Tibial nerve (tissue), 4 donors: Measurements from ENCODE around the gene CHMP5. TPM values are rescaled to one million over a fixed set of nuclear protein-coding genes. Genes with fewer than 3 reads are reported as not detected.

Experiments used
- DNase-seq, 2 donors: peaks; one replicate each; pipeline ENCODE4 v3.0.0-alpha.2; 2019; ENCODE audit warnings: low spot score in 2 of 2
- H3K27ac ChIP-seq, 4 donors: fragments of 200-600 bp; sonication (generic) in 3 of 4; one replicate each; pipeline ENCODE4 v1.5.1; 2017 to 2019; ENCODE audit warnings: mild to moderate bottlenecking in 1 of 4
- H3K27me3 ChIP-seq, 2 donors: fragments of 200-600 bp; sonication (generic) in 1 of 2; one replicate each; pipeline versions ENCODE4 v1.5.1 to v1.6.0; 2017 to 2019
- H3K36me3 ChIP-seq, 3 donors: fragments of 200-600 bp; sonication (generic); one replicate each; pipeline ENCODE4 v1.5.1; 2018 to 2019
- H3K4me1 ChIP-seq, 4 donors: fragments of 200-600 bp; sonication (generic) in 3 of 4; one replicate each; pipeline ENCODE4 v1.5.1; 2017 to 2019
- H3K4me3 ChIP-seq, 4 donors: fragments of 200-600 bp; sonication (generic) in 3 of 4; one replicate each; pipeline ENCODE4 v1.5.1; 2017 to 2019; ENCODE audit warnings: mild to moderate bottlenecking in 1 of 4, moderate library complexity in 1 of 4
- H3K9me3 ChIP-seq, 4 donors: fragments of 200-600 bp; sonication (generic) in 3 of 4; one replicate each; pipeline ENCODE4 v1.5.1; 2017 to 2019
- EP300 ChIP-seq, 2 donors: sonication (generic); formaldehyde crosslinking; IDR thresholded peaks; one replicate each; pipeline ENCODE4 v1.6.1; 2017; ENCODE audit warnings: antibody characterized with exemption in 2 of 2, mild to moderate bottlenecking in 1 of 2
- POLR2A ChIP-seq, 2 donors: fragments of 450-650 bp; IDR thresholded peaks; one replicate each; pipeline ENCODE4 v1.6.1; 2017; ENCODE audit warnings: antibody characterized with exemption in 2 of 2, mild to moderate bottlenecking in 2 of 2, moderate library complexity in 2 of 2
- whole genome bisulfite sequencing, 2 donors: methylation state at CpG; one replicate each; pipeline ENCODE4 v1.1.5; 2018; 5-methylcytosine and 5-hydroxymethylcytosine counted together
- total RNA-seq, 4 donors: library from RNA; depleted of rRNA; stranded (reverse); fragments of >200 nt; gene quantifications; one replicate each; pipeline ENCODE4 v1.1.0, GENCODE V29; 2016
- TF ChIP-seq, protein P1 (sequence below), 5 experiments: fragments of 200-600 bp in 3 of 5; fragments of 450-650 bp in 2 of 5; sonication (generic) in 3 of 5; IDR thresholded peaks; one replicate each; pipeline ENCODE4 v1.5.1; 2016 to 2019; ENCODE audit warnings: antibody characterized with exemption in 5 of 5, mild to moderate bottlenecking in 3 of 5, moderate library complexity in 2 of 5

CHMP5 gene
- total RNA-seq, 4 donors from 2014 or later, result 56.1 to 67.4 (median 59.3) TPM

DNA sequence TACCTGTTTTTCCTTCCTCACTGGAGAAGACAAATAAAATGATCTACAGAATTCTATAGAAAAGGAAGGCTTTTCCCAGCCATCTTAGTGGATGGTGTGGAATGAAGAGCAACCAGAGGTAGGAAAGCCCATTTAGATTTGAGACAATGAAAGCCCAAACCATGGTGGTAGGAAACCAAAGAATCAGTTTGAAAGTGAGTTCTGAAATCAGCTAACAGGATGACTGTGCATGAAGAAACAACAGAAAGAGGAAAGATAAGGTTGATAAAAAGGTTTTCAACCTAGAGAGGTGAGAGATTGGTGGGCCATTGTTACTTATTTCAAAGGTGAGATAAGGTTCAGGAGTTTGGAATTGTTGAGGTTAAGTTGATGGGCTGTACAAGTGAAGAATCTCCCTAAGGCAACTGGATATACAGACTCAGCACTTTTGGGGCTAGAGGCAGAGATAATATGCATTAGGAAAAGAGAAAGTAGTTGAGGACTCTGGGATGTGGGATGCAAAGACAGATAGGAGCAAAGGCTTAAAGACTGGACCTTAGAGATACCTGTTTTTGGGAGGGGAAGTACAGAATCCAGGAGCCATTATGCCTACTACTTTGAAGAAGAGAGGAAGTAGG, 2.4 kb downstream of the CHMP5 start:
- no peak overlapping the region for H3K4me3 ChIP-seq
- no peaks in the 10 kb centered on the region for H3K9me3 ChIP-seq
- no peak overlapping the region for H3K27ac ChIP-seq
- H3K27me3 ChIP-seq, result no peaks in the 10 kb centered on the region
- no peak for DNase-seq
- H3K4me1 ChIP-seq, result peaks cover 0 to 40% (median 19%) of the 10 kb centered on the region in 4 donors
- TF ChIP-seq, protein P1, sequence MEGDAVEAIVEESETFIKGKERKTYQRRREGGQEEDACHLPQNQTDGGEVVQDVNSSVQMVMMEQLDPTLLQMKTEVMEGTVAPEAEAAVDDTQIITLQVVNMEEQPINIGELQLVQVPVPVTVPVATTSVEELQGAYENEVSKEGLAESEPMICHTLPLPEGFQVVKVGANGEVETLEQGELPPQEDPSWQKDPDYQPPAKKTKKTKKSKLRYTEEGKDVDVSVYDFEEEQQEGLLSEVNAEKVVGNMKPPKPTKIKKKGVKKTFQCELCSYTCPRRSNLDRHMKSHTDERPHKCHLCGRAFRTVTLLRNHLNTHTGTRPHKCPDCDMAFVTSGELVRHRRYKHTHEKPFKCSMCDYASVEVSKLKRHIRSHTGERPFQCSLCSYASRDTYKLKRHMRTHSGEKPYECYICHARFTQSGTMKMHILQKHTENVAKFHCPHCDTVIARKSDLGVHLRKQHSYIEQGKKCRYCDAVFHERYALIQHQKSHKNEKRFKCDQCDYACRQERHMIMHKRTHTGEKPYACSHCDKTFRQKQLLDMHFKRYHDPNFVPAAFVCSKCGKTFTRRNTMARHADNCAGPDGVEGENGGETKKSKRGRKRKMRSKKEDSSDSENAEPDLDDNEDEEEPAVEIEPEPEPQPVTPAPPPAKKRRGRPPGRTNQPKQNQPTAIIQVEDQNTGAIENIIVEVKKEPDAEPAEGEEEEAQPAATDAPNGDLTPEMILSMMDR (IDR thresholded peaks at IDR 0.05), result no peak
- TF ChIP-seq POLR2A (IDR thresholded peaks at IDR 0.05), result no peak
- peaks cover 3 to 64% (median 20%) of the 10 kb centered on the region in 3 donors for H3K36me3 ChIP-seq

DNA sequence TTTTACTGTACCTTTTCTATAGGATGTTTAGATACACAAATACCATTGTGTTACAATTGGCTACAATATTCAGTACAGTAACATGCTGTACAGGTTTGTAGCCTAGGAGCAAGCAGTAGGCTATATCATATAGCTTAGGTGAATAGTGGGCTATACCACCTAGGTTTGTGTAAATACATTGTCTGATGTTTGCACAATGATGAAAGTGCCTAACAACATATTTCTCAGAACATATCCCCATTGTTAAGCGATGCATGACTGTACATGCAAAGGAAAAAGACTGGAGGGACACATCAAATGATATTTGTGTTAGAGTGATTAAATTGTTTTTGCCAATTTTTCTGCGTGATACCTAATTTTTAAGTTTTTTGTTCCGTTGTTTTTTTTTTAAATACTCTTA, 5.3 kb downstream of the CHMP5 start:
- TF ChIP-seq, protein P1 (IDR thresholded peaks at IDR 0.05), result no peak
- no peak for TF ChIP-seq POLR2A (IDR thresholded peaks at IDR 0.05)
- TF ChIP-seq EP300 (IDR thresholded peaks at IDR 0.05), result no peak
- no peaks in the 10 kb centered on the region for H3K27me3 ChIP-seq
- peaks cover 3 to 87% (median 21%) of the 10 kb centered on the region in 3 donors for H3K36me3 ChIP-seq
- WGBS, 2 donors, result 97% methylated on average over 3 of the region's 3 CpGs
- H3K27ac ChIP-seq, result no peak overlapping the region
- no peak overlapping the region for H3K4me3 ChIP-seq
- no peaks in the 10 kb centered on the region for H3K9me3 ChIP-seq
- no peak for DNase-seq
- H3K4me1 ChIP-seq, result peaks cover 0 to 25% (median 12%) of the 10 kb centered on the region in 4 donors

DNA sequence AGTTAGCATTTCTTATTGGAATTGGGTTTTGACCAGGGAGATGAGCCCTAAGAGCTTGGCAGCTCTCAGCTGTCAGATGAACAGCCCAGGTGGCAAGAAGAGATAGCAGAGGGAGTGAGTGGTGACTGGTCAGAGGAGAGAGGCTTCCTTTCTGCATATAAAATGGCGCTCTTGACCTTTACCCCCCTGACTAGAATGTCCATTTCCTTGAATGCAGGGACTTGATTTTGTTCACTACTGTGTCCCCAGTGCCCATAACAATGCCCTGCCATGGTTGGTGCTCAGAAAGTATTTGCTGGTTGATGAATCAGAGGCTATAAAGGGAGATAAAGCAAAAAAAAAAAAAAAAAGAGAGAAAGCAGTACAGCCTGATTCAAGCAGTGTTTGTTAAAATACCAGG, 7.2 kb downstream of the CHMP5 start:
- no peaks in the 10 kb centered on the region for H3K27me3 ChIP-seq
- H3K4me3 ChIP-seq, result no peak overlapping the region
- DNase-seq, result no peak
- no peak for TF ChIP-seq POLR2A (IDR thresholded peaks at IDR 0.05)
- TF ChIP-seq EP300 (IDR thresholded peaks at IDR 0.05), result no peak
- TF ChIP-seq, protein P1 (IDR thresholded peaks at IDR 0.05), result no peak
- H3K27ac ChIP-seq, result no peak overlapping the region
- H3K36me3 ChIP-seq, result peaks cover 3 to 99% (median 32%) of the 10 kb centered on the region in 3 donors
- H3K4me1 ChIP-seq, result peaks cover 0 to 7% (median 0%) of the 10 kb centered on the region in 4 donors
- WGBS, 2 donors, result 96 to 100% methylated on average over 1 of the region's 1 CpG
- H3K9me3 ChIP-seq, result no peaks in the 10 kb centered on the region

DNA sequence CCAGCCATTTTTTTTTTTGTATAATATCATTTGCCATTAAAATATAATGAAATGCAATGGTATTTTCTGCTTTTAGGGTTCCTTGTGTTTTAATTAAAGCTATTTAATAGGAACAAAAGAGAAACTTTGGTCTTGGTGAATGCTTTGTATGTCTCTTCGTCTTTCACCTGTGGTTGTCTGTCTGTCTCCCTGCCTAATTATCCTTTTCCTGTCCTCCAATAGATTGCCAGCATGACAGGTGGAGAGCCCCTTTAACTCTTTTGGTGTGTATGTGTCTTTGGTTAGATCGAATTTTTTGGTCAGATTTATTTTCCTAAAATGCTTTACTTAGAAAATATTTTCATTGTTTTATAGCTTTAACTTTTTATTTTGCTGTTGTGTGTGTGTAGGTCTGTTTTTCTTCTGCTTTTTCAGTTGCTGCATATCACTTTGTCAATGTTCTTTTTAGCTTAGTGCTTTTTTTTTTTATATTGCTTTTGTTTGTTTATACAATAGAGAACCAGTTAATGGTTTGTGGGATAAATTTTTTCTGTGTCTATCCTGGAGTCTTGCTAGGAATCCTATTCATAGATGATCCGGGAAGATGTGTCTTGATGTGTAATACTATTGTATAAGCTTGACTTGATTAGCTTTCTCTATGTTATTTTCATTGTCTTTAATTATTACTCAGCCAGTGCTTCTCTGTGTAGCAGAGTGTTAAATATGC, 8.6 kb downstream of the CHMP5 start:
- no peaks in the 10 kb centered on the region for H3K9me3 ChIP-seq
- H3K4me1 ChIP-seq, result no peaks in the 10 kb centered on the region
- H3K27me3 ChIP-seq, result no peaks in the 10 kb centered on the region
- no peak overlapping the region for H3K4me3 ChIP-seq
- DNase-seq, result no peak
- H3K36me3 ChIP-seq, result peaks cover 3 to 99% (median 41%) of the 10 kb centered on the region in 3 donors
- no peak overlapping the region for H3K27ac ChIP-seq
- TF ChIP-seq EP300 (IDR thresholded peaks at IDR 0.05) (no peak), POLR2A (IDR thresholded peaks at IDR 0.05) (no peak)
- TF ChIP-seq, protein P1 (IDR thresholded peaks at IDR 0.05), result no peak
- 72 to 74% methylated on average over 3 of the region's 3 CpGs for WGBS, 2 donors

DNA sequence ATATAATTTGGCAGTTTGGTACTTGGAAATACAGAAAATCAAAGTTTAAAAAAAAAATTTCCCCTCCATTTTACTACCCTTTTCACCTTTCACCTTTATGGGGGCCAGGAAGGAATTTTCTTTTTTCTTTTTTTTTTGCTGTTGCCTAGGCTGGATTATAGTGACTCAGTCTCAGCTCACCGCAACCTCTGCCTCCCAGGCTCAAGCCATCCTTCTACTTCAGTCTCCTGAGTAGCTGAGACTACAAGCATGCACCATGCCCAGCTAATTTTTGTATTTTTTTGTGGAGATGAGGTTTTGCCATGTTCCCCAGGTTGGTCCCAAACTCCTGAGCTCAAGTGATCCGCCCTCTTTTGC, 9.1 kb downstream of the CHMP5 start:
- WGBS, 2 donors, result 90 to 96% methylated on average over 2 of the region's 2 CpGs
- Histone ChIP-seq H3K27me3 (no peaks in the 10 kb centered on the region), H3K4me1 (no peaks in the 10 kb centered on the region), H3K9me3 (no peaks in the 10 kb centered on the region), H3K27ac (no peak overlapping the region), H3K4me3 (no peak overlapping the region), H3K36me3 (peaks cover 3 to 100% (median 43%) of the 10 kb centered on the region in 3 donors)
- TF ChIP-seq EP300 (IDR thresholded peaks at IDR 0.05), result no peak
- no peak for TF ChIP-seq POLR2A (IDR thresholded peaks at IDR 0.05)
- TF ChIP-seq, protein P1 (IDR thresholded peaks at IDR 0.05), result no peak
- DNase-seq, result no peak
